ENCODE data around the gene DOCK2.

DNA sequence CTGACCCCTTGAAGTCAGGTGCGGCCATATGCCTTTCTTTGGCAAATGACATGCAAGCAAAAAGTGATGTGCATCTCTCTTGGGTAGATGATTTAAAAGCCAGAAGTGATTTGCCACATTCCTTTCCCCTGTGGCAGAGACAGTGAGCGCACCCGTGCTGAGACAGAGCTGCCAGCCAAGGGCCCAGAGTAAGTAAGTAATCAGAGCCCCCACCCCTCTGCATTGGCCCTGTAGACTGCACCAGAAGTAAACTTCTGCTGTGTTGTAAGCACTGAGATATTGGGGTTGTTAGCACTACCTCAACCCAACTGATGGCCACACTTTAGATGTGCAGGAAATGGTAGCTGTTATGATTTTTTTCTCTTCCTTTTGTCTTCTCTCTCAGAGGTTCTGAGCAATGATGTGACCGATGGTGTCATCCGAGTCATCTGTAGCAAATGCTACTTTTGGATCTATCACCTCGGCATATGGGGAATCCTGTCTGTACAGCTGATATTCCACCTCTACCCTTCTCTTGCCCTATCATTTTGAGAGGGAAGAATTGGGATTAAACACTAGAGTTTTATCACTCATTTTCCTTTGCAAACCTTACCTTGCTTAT lies 58.0 kb downstream of the DOCK2 start:
- TF ChIP-seq, protein P1, sequence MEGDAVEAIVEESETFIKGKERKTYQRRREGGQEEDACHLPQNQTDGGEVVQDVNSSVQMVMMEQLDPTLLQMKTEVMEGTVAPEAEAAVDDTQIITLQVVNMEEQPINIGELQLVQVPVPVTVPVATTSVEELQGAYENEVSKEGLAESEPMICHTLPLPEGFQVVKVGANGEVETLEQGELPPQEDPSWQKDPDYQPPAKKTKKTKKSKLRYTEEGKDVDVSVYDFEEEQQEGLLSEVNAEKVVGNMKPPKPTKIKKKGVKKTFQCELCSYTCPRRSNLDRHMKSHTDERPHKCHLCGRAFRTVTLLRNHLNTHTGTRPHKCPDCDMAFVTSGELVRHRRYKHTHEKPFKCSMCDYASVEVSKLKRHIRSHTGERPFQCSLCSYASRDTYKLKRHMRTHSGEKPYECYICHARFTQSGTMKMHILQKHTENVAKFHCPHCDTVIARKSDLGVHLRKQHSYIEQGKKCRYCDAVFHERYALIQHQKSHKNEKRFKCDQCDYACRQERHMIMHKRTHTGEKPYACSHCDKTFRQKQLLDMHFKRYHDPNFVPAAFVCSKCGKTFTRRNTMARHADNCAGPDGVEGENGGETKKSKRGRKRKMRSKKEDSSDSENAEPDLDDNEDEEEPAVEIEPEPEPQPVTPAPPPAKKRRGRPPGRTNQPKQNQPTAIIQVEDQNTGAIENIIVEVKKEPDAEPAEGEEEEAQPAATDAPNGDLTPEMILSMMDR (IDR thresholded peaks at IDR 0.05; ENCODE audit: borderline replicate concordance, extremely low read depth, low read length, poor library complexity, severe bottlenecking): no peak
- TF ChIP-seq EZH2 (IDR thresholded peaks at IDR 0.05; ENCODE audit: borderline replicate concordance, low read depth, low read length, severe bottlenecking): no peak
